Endothelial cell of umbilical vein (primary cell): Measurements from ENCODE around the gene ACBD6. TPM values are rescaled to one million over a fixed set of nuclear protein-coding genes. Genes with fewer than 3 reads are reported as not detected.

Experiments
- BruUV-seq: library from RNA; stranded (reverse); fragments of 400-500 nt; replicated peaks from 2 replicates; lab custom pipeline; 2021; lab: Mats Ljungman, UMichigan
- CTCF ChIA-PET: fragments of 300-600, 350-600 bp; sonication (Branson Sonifier 250); formaldehyde crosslinking; loops from one replicate; lab custom pipeline; 2021; ENCODE audit warnings: antibody characterized with exemption, inconsistent platforms; lab: Charles Lee
- POLR2A ChIA-PET: fragments of 300-600, 350-600 bp; sonication (Branson Sonifier 250); formaldehyde crosslinking; loops from one replicate; lab custom pipeline; 2021; ENCODE audit warnings: antibody characterized with exemption, inconsistent platforms; lab: Charles Lee
- DNase-seq: peaks from one replicate; pipeline ENCODE4 v3.0.0-alpha.2; 2011; ENCODE audit warnings: low read depth, low spot score
- FAIRE-seq: peaks from 2 replicates; lab custom pipeline; 2011; peaks lifted over from hg19 to GRCh38; lab: Jason Lieb, UNC
- H2AFZ ChIP-seq: 2 replicates; pipeline ENCODE4 v1.6.0; 2012; ENCODE audit warnings: low read depth, low read length, control low read depth, inconsistent platforms
- H3K27ac ChIP-seq: 2 replicates; pipeline ENCODE4 v1.5.1; 2011; ENCODE audit warnings: low read depth, mild to moderate bottlenecking, control low read depth, low read length, moderate library complexity; ENCODE audit not compliant: insufficient read depth
- H3K27me3 ChIP-seq, 2 experiments: 2 replicates each; pipeline versions ENCODE4 v1.6.0 to v1.6.1; 2011; ENCODE audit warnings: low read length in 2 of 2, mixed read lengths in 1 of 2; ENCODE audit not compliant: control insufficient read depth in 2 of 2, insufficient read depth in 2 of 2
- H3K36me3 ChIP-seq, 2 experiments: 2 replicates in 1 of 2; 3 replicates in 1 of 2; pipeline ENCODE4 v1.5.1; 2011; ENCODE audit warnings: low read length in 2 of 2, mild to moderate bottlenecking in 1 of 2, moderate library complexity in 1 of 2; ENCODE audit not compliant: control insufficient read depth in 2 of 2, insufficient read depth in 2 of 2; ENCODE audit errors: extremely low read depth in 1 of 2
- H3K4me1 ChIP-seq: 3 replicates; pipeline ENCODE4 v1.5.1; 2011; ENCODE audit warnings: mild to moderate bottlenecking, low read length; ENCODE audit not compliant: control insufficient read depth, insufficient read depth; ENCODE audit errors: extremely low read depth
- H3K4me2 ChIP-seq: 2 replicates; pipeline ENCODE4 v1.6.1; 2011; ENCODE audit warnings: low read length, control low read depth, mixed read lengths; ENCODE audit not compliant: insufficient read depth
- H3K4me3 ChIP-seq, 3 experiments: fragments of 200-600 bp in 1 of 3; sonication (generic), shearing (Covaris generic) in 1 of 3; replicated peaks in 1 of 3; 2 replicates each; pipeline ENCODE4 v1.5.1; 2011 to 2016; ENCODE audit warnings: control low read depth in 3 of 3, low read length in 3 of 3, mild to moderate bottlenecking in 2 of 3, inconsistent platforms in 1 of 3, low read depth in 1 of 3, moderate library complexity in 1 of 3; ENCODE audit not compliant: insufficient read depth in 1 of 3
- H3K79me2 ChIP-seq: 2 replicates; pipeline ENCODE4 v1.6.0; 2012; ENCODE audit warnings: low read length, inconsistent platforms; ENCODE audit not compliant: control insufficient read depth, insufficient read depth
- H3K9ac ChIP-seq: replicated peaks from 2 replicates; pipeline ENCODE3; 2011; ENCODE audit warnings: low read length, control low read depth; ENCODE audit not compliant: insufficient read depth; ENCODE audit errors: extremely low read depth
- H3K9me1 ChIP-seq: replicated peaks from 3 replicates; pipeline ENCODE4 v1.6.0; 2011; ENCODE audit warnings: mild to moderate bottlenecking, low read length; ENCODE audit not compliant: control insufficient read depth, insufficient read depth; ENCODE audit errors: extremely low read depth
- H3K9me3 ChIP-seq: replicated peaks from 2 replicates; pipeline ENCODE4 v1.5.1; 2012; ENCODE audit warnings: low read length, inconsistent platforms; ENCODE audit not compliant: control insufficient read depth, insufficient read depth
- H4K20me1 ChIP-seq: replicated peaks from 2 replicates; pipeline ENCODE3; 2011; ENCODE audit warnings: mild to moderate bottlenecking, low read length; ENCODE audit not compliant: control insufficient read depth, insufficient read depth; ENCODE audit errors: extremely low read depth
- CTCF ChIP-seq, 2 donors: IDR thresholded peaks; 1 replicate in 1 of 2; 2 replicates in 1 of 2; pipeline ENCODE4 v1.5.1; 2011; ENCODE audit warnings: low read length in 2 of 2, mild to moderate bottlenecking in 2 of 2, moderate library complexity in 2 of 2, control low read depth in 1 of 2, inconsistent platforms in 1 of 2, low read depth in 1 of 2; ENCODE audit not compliant: insufficient read depth in 1 of 2; ENCODE audit errors: extremely low read depth in 1 of 2
- EZH2 ChIP-seq: IDR thresholded peaks from 2 replicates; pipeline ENCODE4 v1.6.1; 2012; ENCODE audit warnings: borderline replicate concordance, low read depth, mild to moderate bottlenecking, moderate library complexity, low read length, inconsistent platforms; ENCODE audit not compliant: severe bottlenecking
- FOS ChIP-seq: IDR thresholded peaks from 2 replicates; pipeline ENCODE4 v1.6.1; 2011; ENCODE audit warnings: mild to moderate bottlenecking, low read length, moderate library complexity, borderline replicate concordance; ENCODE audit not compliant: insufficient read depth
- GATA2 ChIP-seq: IDR thresholded peaks from 2 replicates; pipeline ENCODE4 v1.7.0; 2011; ENCODE audit warnings: low read depth, mild to moderate bottlenecking, moderate library complexity, mixed read lengths, low read length; ENCODE audit not compliant: insufficient read length, insufficient read depth
- JUN ChIP-seq: IDR thresholded peaks from 2 replicates; pipeline ENCODE4 v1.6.1; 2011; ENCODE audit warnings: borderline replicate concordance, low read depth; ENCODE audit not compliant: insufficient read length, insufficient read depth
- MAX ChIP-seq: IDR thresholded peaks from 2 replicates; pipeline ENCODE4 v1.6.1; 2011; ENCODE audit not compliant: insufficient read depth, insufficient read length
- MYC ChIP-seq: IDR thresholded peaks from one replicate; pipeline ENCODE4 v1.6.1; 2011; ENCODE audit warnings: mild to moderate bottlenecking, low read depth, low read length
- POLR2A ChIP-seq: IDR thresholded peaks from 2 replicates; pipeline ENCODE4 v1.6.1; 2012; ENCODE audit warnings: low read depth, mild to moderate bottlenecking, control low read depth, low read length
- POLR2AphosphoS5 ChIP-seq: IDR thresholded peaks from 2 replicates; pipeline ENCODE4 v1.6.1; 2012; ENCODE audit warnings: low read depth, mild to moderate bottlenecking, control low read depth, low read length, moderate library complexity; ENCODE audit not compliant: insufficient read depth
- dilution Hi-C: fragments of 300-500 bp; cut with MboI; formaldehyde crosslinking; loops from one replicate; pipeline ENCODE4 v1.15.0; 2019; ENCODE audit warnings: low sequenced_read_pairs; ENCODE audit not compliant: extremely low pct_ligation_motif_present
- intact Hi-C: fragments of 100-400 bp; cut with micrococcal nuclease; formaldehyde crosslinking; loops from one replicate; pipeline ENCODE4 v1.10.0; 2022
- polyA plus RNA-seq, 4 experiments: library from polyadenylated mRNA; depleted of rRNA in 3 of 4; stranded (reverse) in 3 of 4; unstranded in 1 of 4; fragments of >200 nt; gene quantifications; 2 replicates each; pipeline versions ENCODE4 v1.2.1 to v1.2.3, GENCODE V29; 2011 to 2012; ENCODE audit warnings: missing spikeins in 1 of 4
- total RNA-seq: library from RNA; stranded (reverse); gene quantifications from 2 replicates; pipeline ENCODE4 v1.2.3, GENCODE V29; 2021

Gene ACBD6
- total and polyA plus RNA-seq, 2 donors (not counting 3 experiments of a cell fraction or from before 2014, with no cell fraction given), result 55.6 to 56.4 TPM

- Histone ChIP-seq H3K27ac (no peak overlapping the region), H3K9me1 (no peaks in the 10 kb centered on the region), H3K4me2 (no peak overlapping the region), H3K4me3 (no peak overlapping the region), H3K4me1 (no peaks in the 10 kb centered on the region), H3K27me3 (no peaks in the 10 kb centered on the region), H4K20me1 (no peaks in the 10 kb centered on the region), H3K9ac (no peak overlapping the region), H3K36me3 (no peaks in the 10 kb centered on the region), H3K9me3 (no peaks in the 10 kb centered on the region), H3K79me2 (no peaks in the 10 kb centered on the region), H2AFZ (no peak overlapping the region)
- FAIRE-seq, result no peak
- no TSS peak for BruUV-seq
- POLR2A ChIA-PET, result no interaction called here
- dilution Hi-C loops, result no loop called here
- CTCF ChIA-PET, result interaction anchor here (1.1 to 3.1 kb wide), 2 partner anchors 7 kb away, joined by 3 to 28 read pairs; no protein-coding TSS in a partner anchor
- TF ChIP-seq JUN, result no peak
- no peak for TF ChIP-seq POLR2AphosphoS5
- TF ChIP-seq GATA2, result no peak
- no peak for TF ChIP-seq EZH2
- TF ChIP-seq POLR2A, result no peak
- no peak for TF ChIP-seq CTCF (IDR thresholded peaks at IDR 0.05; ENCODE audit: extremely low read depth in 1 of 2, insufficient read depth in 1 of 2, low read depth in 1 of 2, low read length in 2 of 2)
- no peak for TF ChIP-seq MAX
- no peak for TF ChIP-seq MYC
- TF ChIP-seq FOS, result no peak
- DNase-seq, result no peak
- intact Hi-C loops, result no loop called here
Observed at GRCh38 chr1:180259431-180260338, 242.7 kb downstream of the ACBD6 start.
